GM19467 (cell line): ENCODE measurements around the gene DAZAP1.
"Not testable (repeated sequence)": the region's sequence is repeated elsewhere in the genome, so short reads cannot be mapped to it uniquely, and the experiment has no call there.

ENCODE experiments used
- ATAC-seq: cut with Tn5 transposase; IDR thresholded peaks from one replicate; pipeline ENCODE4 v1.9.1; 2021; ENCODE audit warnings: mild to moderate bottlenecking, moderate library complexity; ENCODE audit not compliant: unreplicated experiment

The DAZAP1 gene

GRCh38 chr19:1410136-1410786, 2.9 kb downstream of the DAZAP1 start:
- no peak for ATAC-seq

DNA sequence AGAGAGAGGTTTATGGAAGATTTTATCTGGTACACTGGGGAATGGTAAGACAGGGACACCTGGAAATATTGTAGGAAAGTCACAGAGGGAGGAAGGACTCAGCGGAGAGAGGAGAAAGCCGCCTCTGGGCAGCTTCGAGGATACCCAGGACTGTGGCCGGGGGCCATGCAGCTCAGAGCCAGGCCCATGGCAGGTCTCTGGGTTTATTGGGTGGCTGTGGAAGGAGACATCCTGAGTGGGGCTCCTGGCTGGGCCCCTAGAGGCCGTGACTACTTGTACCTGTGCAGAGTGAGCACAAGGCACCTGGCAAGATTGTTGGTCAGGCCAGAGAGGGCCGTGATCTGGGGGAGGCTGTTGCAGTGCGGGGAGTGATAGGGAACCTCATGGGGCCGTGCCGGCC, 3.4 kb downstream of the DAZAP1 start:
- no peak for ATAC-seq

DNA sequence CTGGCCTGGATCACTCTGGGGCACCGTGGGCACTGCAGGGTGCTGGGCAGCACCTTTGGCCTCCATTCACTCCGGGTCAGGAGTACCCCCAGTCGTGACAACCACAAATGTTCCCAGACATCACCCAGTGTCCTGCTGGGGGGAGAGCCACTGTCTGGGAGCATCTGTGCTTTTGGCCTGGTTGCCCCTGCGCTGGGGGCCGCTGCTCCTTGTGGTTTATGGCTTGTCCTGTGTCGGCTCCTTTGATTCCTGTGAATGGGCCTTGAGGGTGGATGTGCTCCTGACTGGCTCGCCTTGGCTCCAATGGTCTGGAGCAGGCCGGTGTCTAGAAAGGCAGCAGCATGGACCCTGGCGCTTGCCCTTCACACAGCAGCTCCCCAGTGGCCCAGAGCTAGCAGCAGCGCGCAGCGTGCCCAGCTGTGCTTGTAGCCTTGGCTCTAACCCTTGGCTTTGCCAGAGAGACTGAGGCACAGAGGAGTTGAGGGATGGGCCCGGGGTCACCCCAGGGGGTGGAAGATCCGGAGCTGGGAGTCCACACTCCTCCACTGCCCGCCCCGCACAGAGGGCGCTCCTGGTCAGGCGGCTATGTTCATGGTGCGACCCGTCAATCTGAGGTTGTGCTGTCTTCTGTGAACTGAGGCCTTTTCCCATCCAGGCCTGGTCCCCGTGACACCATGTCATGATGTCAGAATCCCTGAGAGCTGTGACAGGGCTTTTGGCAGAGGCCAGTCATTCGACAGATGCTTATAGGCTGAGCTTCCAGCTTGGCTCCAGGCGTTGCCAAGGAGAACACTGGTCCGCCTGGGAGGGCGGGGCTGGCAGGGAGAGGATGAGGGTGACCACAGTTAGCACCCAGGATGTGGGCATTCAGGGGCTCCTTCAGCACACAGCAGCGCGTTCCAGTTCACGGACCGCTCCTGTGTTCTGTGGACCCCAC, 4.1 kb downstream of the DAZAP1 start:
- no peak for ATAC-seq

DNA sequence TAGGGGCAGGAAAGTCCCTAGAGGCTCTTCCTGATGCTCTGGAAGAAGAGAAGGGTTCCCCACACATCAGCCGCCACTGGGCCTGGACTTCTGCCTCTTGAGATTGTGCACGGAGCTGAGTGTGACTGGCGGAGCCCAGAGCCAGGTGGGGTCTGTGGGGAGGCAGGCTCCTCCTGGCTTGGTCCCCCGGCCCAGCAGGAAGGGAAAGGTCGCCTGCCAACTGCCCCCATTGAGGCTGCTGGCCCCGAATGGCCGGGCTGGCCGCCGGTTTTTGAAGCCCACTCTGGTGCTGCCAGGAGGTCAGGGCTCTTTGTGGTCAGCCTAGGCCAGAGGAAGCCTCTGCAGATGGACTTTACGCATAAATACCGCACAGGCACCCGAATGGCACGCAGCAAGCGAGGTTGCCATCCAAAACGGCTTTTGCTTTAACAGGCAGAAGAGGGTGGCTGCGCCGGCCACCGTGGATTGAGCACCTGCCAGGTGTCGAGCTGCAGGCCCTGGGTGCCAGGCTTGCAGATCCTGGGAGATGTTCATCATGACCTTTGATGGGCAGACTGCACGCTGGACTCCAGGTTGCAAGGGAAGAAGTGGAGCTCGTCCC, 5.0 kb downstream of the DAZAP1 start:
- ATAC-seq: no peak

- no peak for ATAC-seq
Measured at GRCh38 chr19:1412995-1413800, 5.8 kb downstream of the DAZAP1 start.

GRCh38 chr19:1416014-1416841, 8.8 kb downstream of the DAZAP1 start:
- no peak for ATAC-seq

- no peak for ATAC-seq
Measured at GRCh38 chr19:1417145-1417544, 9.8 kb downstream of the DAZAP1 start.

GRCh38 chr19:1417681-1418495, 10.5 kb downstream of the DAZAP1 start:
- no peak for ATAC-seq

DNA sequence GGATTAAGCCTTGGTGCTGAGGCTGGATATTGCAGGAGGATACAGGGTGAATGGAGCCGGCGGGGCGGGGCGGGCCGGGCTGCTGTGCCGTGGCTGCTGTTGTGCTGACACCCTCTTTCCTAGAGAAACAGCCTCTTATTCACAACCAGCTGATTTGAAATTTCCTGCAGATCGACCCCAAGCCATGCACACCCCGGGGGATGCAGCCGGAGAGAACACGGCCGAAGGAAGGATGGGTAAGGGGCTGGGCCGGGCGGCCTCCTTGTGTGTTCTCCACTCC, 11.1 kb downstream of the DAZAP1 start:
- no peak for ATAC-seq

- no peak for ATAC-seq
Measured at GRCh38 chr19:1418951-1419738, 11.8 kb downstream of the DAZAP1 start.

DNA sequence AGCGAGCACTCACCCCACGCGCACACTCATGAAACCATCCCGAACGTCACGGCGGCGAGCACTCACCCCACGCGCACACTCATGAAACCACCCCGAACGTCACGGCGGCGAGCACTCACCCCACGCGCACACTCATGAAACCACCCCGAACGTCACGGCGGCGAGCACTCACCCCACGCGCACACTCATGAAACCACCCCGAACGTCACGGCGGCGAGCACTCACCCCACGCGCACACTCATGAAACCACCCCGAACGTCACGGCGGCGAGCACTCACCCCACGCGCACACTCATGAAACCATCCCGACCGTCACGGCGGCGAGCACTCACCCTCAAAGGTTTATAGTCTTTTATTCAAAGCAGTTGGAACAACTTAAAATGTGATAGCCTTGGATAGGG, 12.7 kb downstream of the DAZAP1 start:
- ATAC-seq: not testable (repeated sequence)

DNA sequence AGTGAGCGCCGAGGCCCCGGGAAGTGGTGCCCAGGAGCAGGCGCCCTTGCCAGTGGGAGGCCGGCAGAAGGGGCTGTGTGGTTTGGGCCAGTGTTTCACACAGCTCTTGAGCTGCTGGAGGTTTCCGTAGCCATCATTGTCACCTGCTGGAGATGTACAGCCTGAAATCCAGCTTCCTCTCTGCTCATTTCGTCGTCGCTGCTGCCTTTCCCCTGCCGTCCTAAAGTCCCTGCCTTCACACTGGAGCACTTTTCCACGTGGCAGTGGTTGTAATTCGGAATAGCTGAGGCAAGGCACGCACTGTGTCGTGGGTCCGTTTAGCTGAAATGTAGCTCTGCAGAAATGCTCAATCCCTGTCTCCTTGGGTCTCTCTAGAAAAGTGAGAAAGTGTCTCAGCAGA, 13.2 kb downstream of the DAZAP1 start:
- no peak for ATAC-seq

DNA sequence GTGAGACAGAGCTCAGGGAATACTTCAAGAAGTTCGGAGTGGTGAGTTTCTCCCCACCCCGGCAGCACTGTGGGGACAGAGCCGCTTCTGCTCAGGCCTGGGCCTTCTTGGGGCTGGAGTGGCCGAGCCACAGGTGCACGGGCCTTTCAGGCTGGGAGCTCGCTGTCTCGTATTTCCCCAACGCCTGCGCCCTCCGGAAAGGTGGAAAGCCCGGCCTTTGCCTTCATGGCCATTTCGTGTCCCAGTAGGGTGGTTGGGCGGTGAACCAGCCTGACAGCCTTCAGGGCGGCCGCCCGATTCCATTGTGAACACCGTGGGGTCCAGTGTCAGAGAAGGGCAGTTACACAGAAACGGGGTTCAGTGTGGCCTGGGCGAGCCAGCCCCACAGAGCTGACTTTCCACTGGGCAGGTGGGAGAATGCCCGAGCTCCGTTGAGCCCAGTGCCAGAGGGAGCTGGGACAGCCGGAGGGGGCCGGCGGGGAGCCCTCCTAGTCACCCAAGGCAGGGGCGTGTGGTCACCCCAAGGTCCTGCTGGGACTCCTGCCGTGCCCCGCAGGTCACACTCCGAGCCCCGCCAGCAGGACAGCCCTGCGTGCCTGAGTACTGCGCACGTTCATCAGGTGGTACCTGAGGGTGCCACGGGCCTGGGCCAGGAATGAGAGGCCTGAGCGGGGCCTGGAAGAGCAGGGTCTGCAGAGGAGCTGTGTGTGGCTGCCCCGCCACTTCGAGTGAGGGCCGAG, 14.0 kb downstream of the DAZAP1 start:
- no peak for ATAC-seq

GRCh38 chr19:1421958-1422305, 14.5 kb downstream of the DAZAP1 start:
- no peak for ATAC-seq

DNA sequence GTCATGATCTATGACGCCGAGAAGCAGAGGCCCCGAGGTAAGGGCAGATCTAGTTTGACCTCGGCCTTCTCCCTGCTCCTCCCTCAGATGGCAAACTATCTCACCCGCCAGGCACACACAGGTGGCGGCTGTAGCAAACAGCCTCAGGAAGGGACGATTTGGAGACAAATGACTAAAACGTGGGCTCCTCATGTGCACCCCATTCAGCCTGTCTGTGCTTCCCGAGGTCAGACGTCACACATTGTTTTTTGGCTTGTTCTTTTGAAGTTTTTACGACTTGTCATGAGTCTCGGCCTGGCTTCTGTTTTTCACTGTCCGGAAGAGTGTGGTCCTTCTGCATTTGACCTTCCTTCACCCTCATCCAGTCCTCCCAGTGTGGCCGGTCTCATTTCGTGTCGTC, 15.0 kb downstream of the DAZAP1 start:
- no peak for ATAC-seq

- no peak for ATAC-seq
Measured at GRCh38 chr19:1422943-1423342, 15.6 kb downstream of the DAZAP1 start.

GRCh38 chr19:1423436-1424191, 16.2 kb downstream of the DAZAP1 start:
- no peak for ATAC-seq
